GM19025 (cell line): ENCODE data around the gene INSC.

ENCODE experiments used
- ATAC-seq: cut with Tn5 transposase; IDR thresholded peaks from one replicate; pipeline ENCODE4 v1.9.1; 2021; ENCODE audit warnings: mild to moderate bottlenecking, low read depth, moderate library complexity; ENCODE audit not compliant: unreplicated experiment

INSC gene

GRCh38 chr11:15144347-15144746 is 29.6 kb downstream of the INSC start:
- no peak for ATAC-seq

DNA sequence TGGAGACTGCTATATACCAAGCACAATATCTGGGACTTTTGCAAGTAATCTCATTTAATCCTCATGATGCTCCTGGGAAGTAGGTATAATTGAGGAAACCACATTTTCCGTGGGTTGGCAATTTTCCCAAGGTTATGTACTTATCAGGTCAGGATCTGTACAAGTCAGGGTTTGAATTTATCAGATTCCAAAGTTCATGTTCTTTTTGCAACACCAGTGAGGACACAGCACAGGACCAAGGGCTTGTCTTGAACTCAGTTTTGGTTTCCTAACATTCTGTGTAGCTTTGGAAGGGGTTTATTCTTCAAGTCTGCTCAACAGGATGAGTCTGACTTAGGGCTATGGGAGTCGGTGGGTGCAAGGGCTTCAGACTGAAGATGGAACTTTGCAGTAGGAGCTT is 30.4 kb downstream of the INSC start:
- no peak for ATAC-seq

GRCh38 chr11:15145615-15146014 is 30.9 kb downstream of the INSC start:
- no peak for ATAC-seq

GRCh38 chr11:15146271-15147003 is 31.7 kb downstream of the INSC start:
- no peak for ATAC-seq

GRCh38 chr11:15148169-15148568 is 33.4 kb downstream of the INSC start:
- no peak for ATAC-seq

DNA sequence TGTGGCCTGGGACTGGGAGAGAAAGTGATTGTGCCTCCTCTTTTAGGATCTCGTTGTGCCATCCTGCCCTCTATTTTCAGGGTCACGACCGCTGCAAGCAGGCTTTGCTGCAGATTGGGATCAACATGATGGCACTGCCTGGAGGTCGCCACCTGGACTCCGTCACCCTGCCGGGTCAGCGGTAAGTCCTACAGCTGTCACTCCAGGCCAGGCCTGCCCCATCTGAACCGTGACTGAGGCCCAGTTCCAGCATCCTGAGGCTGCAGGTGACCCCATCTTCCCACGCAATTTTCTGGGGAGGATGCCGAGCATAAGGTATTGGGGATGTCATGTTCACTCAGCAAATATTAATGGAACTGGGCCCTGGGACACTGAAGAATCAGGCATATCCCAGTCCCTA is 34.3 kb downstream of the INSC start:
- no peak for ATAC-seq

DNA sequence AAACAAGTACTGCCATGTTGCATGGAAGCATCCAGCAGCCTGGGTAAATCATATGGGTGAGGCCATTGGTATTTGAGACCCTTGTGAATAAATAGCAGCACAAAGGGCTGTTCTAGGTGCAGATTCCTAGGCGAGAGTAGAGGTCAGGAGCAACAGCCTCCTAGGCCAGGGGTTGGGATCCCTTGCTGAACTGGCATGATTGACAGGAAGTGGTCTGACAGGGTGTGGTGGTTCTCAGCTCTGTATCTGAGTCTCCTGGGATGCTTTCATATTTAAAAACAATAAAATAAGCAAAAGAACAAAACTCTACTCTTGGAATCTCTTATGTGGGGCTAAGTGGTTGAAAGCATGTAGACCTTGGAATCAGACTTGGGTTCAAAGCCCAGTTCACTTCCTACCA is 35.8 kb downstream of the INSC start:
- ATAC-seq, result no peak

GRCh38 chr11:15153231-15153630 is 38.5 kb downstream of the INSC start:
- ATAC-seq, result no peak

- no peak for ATAC-seq
Observed at GRCh38 chr11:15157181-15157580, 42.5 kb downstream of the INSC start.

- no peak for ATAC-seq
Observed at GRCh38 chr11:15157606-15158137, 42.9 kb downstream of the INSC start.

DNA sequence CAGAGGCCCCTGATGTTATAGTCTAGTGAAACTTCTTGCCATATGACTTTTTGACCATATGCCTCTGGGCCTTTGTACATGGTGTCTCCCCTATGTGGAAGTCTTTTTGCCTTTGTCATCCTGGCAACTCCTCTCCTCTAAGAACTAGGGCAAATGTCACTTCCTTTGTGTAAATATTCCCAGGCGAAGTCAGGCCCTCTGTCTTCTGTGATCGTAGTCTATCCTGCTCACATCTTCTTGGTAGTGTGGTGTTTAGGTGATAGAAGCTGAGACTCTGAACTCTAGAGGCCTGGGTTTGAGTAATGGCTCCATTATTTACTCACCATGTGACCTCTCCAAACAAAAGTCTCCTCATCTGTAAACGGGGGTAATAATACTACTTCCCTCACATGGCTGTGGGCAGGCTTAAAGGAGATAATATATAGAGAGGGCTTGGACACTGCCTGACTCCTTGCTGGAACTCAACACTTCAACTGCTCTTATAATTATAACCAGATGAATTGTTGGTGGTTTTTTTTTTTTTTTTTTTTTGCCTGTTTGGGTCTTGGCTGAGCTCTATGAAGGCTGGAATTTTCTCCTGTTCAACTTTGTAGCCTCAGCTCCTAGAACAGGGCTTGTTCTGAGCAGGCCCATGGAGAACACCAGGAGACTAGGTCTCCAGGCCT is 43.8 kb downstream of the INSC start:
- ATAC-seq, result no peak

DNA sequence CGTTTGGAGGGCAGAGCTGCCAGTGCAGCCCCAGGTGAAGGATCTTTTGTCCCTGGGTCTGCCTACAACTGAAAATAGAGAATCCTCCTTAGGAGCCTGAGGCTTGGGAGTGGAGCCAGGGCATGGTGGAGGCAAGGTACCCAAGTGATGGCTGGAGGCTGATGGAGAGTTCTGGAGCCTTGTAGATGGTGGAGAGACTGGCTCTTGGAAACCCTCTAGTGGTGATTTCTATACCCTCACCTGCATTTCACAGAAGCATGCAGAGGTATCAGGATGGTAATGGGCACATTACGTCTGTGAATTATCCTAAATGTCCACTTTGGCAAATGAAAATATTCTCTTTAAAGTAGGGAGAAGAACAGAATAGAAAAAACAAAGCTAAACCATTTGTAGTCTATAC is 44.4 kb downstream of the INSC start:
- ATAC-seq, result no peak

DNA sequence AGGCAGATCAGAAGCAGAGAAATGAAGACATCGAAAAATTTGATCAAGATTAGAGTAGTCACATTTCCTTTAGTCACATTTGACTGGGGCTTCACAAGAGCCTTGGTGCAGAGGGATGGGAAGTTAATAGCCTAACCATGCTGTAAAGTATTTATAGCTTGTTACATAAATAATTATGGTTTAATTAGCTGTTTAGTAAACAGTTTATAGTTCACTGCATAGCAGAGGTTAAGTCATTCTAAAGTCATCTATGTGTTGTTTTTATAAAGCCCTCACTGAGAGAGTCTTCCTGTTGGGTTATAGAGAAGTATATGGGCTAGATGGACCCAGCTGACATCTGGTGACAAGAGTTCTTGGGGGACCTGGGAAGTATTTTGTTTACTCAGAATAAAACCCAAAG is 47.1 kb downstream of the INSC start:
- no peak for ATAC-seq

DNA sequence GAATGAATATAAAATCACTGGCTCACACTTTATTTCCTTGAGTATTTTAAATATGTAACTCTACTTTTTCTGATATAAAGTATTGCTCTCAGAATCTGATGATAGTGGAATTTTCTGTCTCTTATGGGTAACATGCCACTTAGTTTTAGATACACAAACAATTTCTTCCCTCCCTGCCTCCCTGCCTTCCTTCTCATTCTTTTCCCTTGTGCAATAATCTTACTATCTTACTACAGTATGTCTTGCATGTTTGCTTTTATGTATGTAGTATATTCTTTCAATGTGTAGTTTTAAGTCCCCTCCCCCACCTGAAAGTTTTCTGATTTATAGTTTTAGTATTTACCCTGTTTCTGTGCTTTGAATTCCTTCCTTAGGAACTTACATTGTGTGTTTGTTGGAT is 48.4 kb downstream of the INSC start:
- ATAC-seq, result no peak

DNA sequence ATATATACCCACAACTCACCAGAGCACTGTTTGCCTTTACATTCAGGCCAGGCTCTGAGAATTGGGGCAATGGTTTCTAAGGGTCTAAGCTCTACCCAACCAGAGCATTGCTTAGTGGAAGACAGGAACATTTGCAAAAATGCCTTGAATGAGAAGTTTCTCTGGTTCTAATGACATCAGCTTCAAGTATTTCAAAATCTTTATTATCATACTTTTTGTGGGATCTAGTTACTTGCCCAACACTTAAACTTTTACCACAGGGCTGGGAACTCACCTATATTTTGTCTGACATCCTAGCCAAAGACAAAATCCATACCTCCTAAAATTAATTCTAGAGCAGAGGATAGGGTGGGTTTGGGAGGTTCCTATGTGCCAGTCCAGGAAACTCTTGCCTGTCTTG is 51.5 kb downstream of the INSC start:
- no peak for ATAC-seq

DNA sequence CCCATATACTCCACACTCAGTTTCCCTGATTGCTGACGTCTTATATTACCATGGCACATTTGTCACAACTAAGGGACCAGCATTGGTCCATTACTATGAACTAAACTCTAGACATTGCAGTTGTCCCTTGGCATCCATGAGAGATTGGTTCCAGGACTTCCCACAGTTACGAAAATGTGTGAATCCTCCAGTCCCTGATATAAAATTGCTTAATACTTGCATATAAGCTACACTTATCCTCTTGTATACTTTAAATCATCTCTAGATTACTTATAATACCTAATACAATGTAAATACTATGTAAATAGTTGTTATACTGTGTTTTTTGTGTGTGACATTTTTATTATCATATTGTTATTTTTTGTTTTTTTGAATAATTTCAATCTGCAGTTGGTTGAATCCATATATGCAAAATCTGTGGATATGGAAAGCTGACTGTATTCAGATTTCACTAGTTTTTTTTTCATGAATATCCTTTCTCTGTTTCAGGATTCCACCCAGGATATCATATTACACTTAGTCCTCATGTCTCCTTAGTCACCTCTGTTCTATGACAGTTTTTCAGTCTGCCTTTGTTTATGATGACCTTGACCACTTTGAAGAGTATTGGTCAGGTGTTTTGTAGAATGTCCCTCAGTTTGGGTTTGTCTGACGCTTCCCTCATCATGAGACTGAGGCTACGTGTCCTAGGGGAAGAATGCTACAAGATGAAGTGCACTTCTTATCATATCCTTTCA is 55.3 kb downstream of the INSC start:
- ATAC-seq, result no peak

- ATAC-seq, result no peak
Observed at GRCh38 chr11:15170698-15171097, 56.0 kb downstream of the INSC start.

DNA sequence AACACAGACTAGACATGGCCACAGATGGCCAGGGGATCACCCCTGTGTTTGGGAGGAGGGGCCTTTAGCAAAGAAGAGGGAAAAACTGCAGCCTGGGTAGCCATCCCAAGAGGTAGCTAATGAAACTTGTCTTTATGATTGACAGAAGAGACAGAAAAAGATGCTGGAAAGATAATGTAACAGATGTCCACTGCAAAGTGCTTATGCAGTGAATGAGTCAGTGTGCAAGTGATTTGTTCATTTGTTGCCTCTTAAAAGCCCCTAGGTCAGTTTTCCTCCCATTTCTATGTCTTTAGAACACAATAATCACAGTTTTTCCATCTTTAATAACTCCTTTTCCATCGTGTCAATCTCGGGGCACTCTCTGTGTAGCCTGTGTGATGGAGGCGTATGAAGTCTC is 57.2 kb downstream of the INSC start:
- ATAC-seq, result no peak

DNA sequence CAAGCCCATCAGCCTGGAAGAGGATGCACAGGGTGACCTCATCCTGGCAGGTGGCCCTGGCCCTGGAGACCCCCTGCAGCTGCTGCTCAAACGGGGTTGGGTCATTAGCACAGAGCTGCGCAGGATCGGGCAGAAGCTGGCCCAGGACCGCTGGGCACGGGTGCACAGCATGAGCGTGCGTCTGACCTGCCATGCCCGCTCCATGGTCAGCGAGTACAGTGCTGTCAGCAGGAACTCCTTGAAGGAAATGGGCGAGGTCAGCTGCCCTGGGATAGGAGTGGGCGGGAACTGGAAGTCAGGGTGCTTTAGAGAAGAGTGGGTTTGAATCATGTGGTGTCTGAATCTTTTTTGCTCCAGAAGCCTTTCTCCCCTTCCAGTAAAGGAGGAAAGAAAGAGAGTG is 61.1 kb downstream of the INSC start:
- no peak for ATAC-seq

GRCh38 chr11:15176646-15177163 is 62.0 kb downstream of the INSC start:
- no peak for ATAC-seq

DNA sequence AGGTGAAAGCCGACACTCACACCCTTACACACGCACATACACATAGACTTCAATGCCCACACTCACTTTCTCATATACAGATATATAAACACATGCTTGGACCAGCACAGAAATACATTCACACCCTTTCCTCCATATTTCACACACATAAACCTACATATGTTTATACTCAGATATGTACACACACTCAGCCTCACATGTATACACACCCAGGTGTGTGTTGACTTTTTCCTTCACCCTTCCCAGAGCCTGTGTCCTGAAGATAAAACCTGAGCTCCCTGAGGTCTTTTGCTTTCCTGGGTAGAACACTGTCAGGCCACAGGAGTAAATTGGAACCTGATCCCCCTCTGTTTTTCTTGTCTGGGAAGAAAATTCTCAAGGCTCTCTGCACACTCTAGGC is 62.8 kb downstream of the INSC start:
- ATAC-seq, result no peak
